GM12801 (cell line): ENCODE results near the gene OFD1.

Experiments
- TF ChIP-seq, protein P1 (sequence below): IDR thresholded peaks from one replicate; pipeline ENCODE4 v1.5.1; 2011; ENCODE audit warnings: control low read depth; ENCODE audit not compliant: insufficient read length; ENCODE audit errors: extremely low read depth

The OFD1 gene

DNA sequence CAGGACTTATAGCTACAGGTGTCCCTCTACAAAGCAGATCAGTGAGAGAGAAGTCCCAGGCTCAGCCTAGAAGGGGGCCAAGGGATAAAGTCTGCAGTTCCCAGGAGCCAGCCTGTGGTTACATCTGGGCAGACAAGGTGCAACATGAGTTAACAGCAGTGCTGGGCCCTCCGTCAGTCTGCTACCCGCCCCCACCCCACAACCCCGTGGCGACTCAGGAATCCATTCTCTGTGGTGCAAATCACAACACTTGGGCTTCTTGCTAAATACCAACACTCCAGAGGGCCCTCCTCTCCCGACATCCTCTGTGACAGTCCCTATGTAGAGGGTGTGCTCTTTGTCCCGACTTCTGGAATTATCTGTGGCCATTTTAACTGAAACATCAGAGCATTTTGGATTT lies 68.6 kb downstream of the OFD1 start:
- TF ChIP-seq, protein P1, sequence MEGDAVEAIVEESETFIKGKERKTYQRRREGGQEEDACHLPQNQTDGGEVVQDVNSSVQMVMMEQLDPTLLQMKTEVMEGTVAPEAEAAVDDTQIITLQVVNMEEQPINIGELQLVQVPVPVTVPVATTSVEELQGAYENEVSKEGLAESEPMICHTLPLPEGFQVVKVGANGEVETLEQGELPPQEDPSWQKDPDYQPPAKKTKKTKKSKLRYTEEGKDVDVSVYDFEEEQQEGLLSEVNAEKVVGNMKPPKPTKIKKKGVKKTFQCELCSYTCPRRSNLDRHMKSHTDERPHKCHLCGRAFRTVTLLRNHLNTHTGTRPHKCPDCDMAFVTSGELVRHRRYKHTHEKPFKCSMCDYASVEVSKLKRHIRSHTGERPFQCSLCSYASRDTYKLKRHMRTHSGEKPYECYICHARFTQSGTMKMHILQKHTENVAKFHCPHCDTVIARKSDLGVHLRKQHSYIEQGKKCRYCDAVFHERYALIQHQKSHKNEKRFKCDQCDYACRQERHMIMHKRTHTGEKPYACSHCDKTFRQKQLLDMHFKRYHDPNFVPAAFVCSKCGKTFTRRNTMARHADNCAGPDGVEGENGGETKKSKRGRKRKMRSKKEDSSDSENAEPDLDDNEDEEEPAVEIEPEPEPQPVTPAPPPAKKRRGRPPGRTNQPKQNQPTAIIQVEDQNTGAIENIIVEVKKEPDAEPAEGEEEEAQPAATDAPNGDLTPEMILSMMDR = no peak

DNA sequence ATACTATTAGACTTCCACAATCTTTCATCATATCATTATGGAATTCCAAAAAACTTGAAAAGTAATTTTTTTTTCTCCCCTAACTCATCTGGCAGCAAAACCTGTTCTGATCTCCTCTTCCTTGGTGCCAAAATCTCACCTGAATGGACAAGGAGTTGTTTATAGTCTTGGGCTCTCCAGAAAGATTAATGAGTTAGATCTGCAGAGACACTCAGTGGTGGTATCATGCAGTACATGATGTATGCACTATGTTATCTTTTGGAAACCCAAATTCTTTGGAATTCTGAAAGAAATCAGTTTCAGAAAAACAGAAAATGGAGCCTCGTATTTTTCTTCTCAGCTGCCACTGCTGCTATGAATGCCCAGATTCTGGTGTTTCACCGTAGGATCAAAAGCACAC lies 70.7 kb downstream of the OFD1 start:
- TF ChIP-seq, protein P1 = no peak

DNA sequence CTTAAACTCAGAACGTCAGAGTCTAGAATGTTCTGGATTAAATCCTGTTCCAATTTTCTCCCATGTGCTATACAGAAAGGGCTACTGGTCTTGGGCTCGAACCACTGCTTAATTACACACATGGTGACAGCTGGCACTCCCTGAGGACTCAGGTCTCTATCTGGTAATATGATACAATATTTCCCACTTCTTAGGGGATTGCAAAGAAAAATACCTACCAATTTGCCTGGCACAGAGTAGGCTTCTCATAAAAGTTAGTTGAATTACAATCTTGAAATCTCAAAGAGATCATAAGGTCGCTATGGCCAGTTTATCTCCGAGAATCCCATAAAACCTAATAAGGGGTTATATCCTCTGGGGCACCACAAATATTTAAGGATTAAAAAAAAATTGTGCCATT lies 73.7 kb downstream of the OFD1 start:
- TF ChIP-seq, protein P1 = no peak

DNA sequence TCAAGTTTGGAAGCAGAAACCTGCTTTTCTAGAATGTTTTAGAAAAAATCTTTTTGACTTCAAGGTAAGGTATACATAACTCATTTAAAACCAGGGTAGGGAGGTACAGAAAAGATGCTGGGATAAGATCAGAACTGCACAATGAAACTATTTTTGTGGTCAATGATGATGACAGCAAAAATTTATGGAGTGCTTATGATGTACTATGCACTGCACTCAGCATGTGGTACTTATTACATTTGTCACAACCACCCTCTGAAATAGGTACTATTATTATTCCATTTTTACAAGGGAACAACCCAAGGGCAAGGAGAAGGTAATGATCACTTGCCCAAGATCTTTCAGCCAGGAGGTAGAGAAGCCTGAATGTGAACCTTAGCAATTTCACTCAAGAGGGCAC lies 74.3 kb downstream of the OFD1 start:
- TF ChIP-seq, protein P1 = no peak

DNA sequence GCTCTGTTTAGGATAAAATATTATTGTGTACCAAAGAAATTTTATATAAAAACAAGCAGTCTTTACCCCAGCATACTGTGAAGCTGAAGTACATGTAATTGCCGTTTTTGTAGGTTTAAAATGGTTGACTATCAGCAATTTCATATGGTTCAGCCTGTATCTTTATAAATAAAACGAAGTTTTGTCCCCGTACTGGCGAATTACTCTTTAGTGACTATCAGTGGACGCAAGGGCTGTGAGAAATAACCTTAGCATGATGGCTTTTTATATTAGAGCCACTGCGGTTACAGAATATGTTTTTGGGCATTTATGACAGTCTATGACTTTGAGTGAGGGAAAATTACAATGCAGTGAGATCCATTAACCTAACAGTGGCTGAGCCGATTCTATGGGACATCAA lies 81.1 kb downstream of the OFD1 start:
- TF ChIP-seq, protein P1 = no peak

DNA sequence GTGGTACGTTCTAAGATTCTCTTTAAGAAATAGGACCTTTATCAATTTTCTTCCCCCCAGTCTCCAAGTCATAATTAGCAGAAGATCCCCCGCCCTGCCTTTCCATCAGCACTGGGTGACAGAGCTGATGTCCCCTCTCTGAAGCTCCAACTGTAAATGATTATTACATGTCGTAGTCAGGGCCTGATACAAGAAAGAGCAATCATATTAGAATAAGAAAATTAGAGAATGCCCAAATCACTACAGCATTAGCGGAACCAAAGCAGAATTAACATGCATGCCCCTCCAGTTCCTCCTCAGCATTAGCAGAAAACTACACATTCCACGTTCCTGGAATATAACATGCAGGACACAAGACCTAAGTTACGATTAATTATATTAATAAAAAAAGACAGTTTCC lies 81.6 kb downstream of the OFD1 start:
- TF ChIP-seq, protein P1 = no peak

DNA sequence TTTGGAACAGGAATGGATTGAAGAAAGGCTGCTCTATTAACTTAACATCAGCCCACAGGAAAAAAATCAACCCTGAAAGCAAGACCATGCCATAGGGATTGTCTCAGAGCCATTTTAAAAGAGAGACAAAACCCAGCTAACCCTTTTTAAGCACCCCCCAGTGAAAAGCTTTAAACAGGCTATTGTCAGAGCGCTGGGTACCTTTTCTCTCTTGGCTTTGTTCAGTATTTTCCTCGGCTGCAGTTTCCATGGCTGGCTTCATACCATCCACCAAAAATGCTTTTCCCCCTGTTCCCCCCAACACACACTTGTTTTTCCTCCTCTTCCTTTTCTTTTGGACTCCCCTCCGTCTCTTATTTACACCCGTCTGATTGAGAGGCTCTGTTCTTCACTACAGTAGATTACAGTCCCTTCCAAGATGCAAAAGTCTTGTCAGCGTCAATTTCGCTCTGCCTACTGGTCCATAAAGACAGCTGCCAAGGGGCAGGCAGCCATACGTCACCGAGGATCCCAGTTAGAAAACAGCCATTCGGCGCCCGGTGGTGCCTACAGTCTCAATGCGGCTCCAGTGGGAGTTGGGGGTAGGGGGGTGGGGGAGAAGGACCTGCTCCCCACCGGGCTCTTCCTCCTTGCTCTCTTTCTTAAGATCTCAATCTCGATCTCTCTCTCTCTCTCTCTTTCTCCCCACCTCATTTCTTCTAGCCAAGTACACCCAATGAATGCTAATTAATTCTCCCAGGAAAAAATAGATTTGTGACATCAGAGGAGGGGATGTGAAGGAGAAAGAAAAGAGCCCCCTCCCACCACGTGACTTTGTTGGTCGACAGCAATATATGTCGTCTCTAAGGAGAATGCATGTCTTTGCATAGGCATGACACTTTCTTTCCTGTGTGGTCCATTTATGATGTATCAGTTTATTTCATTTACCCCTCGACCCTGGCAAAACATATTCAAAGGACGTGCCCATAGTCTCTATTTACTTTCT lies 82.4 kb downstream of the OFD1 start, which contains the start of gene GPM6B:
Gene GPM6B (minus strand): TSS at position 451 of the 985 bp plus-strand sequence. CDS start 189 bp downstream, at position 262.
- TF ChIP-seq, protein P1 = no peak
